HG03196 (cell line): ENCODE results near the gene FLNB.

Experiments used
- ATAC-seq: cut with Tn5 transposase; IDR thresholded peaks from one replicate; pipeline ENCODE4 v1.9.1; 2021; ENCODE audit not compliant: unreplicated experiment

FLNB gene

GRCh38 chr3:58073301-58074108, 65.3 kb downstream of the FLNB start:
- no peak for ATAC-seq

- ATAC-seq: no peak
Measured at GRCh38 chr3:58074116-58074715, 66.0 kb downstream of the FLNB start.

- no peak for ATAC-seq
Measured at GRCh38 chr3:58074997-58075396, 66.8 kb downstream of the FLNB start.

- ATAC-seq: no peak
Measured at GRCh38 chr3:58077596-58078285, 69.5 kb downstream of the FLNB start.

GRCh38 chr3:58078610-58079009, 70.4 kb downstream of the FLNB start:
- no peak for ATAC-seq

GRCh38 chr3:58079773-58080172, 71.6 kb downstream of the FLNB start:
- no peak for ATAC-seq

- ATAC-seq: no peak
Measured at GRCh38 chr3:58082047-58082446, 73.8 kb downstream of the FLNB start.

GRCh38 chr3:58084166-58084565, 75.9 kb downstream of the FLNB start:
- ATAC-seq: no peak

GRCh38 chr3:58084788-58085543, 76.7 kb downstream of the FLNB start:
- peak; percentile 77 for ATAC-seq

GRCh38 chr3:58085616-58086015, 77.4 kb downstream of the FLNB start:
- ATAC-seq: peak; percentile 23

- ATAC-seq: no peak
Measured at GRCh38 chr3:58088501-58088900, 80.3 kb downstream of the FLNB start.

GRCh38 chr3:58090351-58090750, 82.1 kb downstream of the FLNB start:
- no peak for ATAC-seq

GRCh38 chr3:58092521-58092920, 84.3 kb downstream of the FLNB start:
- ATAC-seq: no peak

- no peak for ATAC-seq
Measured at GRCh38 chr3:58093574-58094195, 85.5 kb downstream of the FLNB start.

GRCh38 chr3:58094657-58095056, 86.4 kb downstream of the FLNB start:
- ATAC-seq: no peak

GRCh38 chr3:58095603-58096138, 87.4 kb downstream of the FLNB start:
- no peak for ATAC-seq

- no peak for ATAC-seq
Measured at GRCh38 chr3:58098531-58098930, 90.3 kb downstream of the FLNB start.

- ATAC-seq: no peak
Measured at GRCh38 chr3:58099865-58100264, 91.6 kb downstream of the FLNB start.

- ATAC-seq: no peak
Measured at GRCh38 chr3:58101499-58102389, 93.5 kb downstream of the FLNB start.

GRCh38 chr3:58102390-58102750, 94.1 kb downstream of the FLNB start:
- no peak for ATAC-seq
